Spleen (tissue), 11 donors: ENCODE measurements around the gene IL1B. TPM values are rescaled to one million over a fixed set of nuclear protein-coding genes. Genes with fewer than 3 reads are reported as not detected.

Experiments
- DNase-seq: peaks from one replicate; pipeline ENCODE4 v3.0.0-alpha.2; 2020
- H3K27ac ChIP-seq, 8 donors: fragments of 200-600 bp; sonication (generic) in 7 of 8; 1 replicate in 4 of 8; 2 replicates in 4 of 8; pipeline versions ENCODE4 v1.5.0 to v1.8.0; 2016 to 2021; ENCODE audit warnings: inconsistent platforms in 4 of 8, mild to moderate bottlenecking in 4 of 8, moderate library complexity in 1 of 8
- H3K27me3 ChIP-seq, 7 donors: fragments of 200-600 bp; sonication (generic) in 6 of 7; replicated peaks in 1 of 7; 1 replicate in 4 of 7; 2 replicates in 3 of 7; pipeline versions ENCODE4 v1.5.0 to v1.8.0; 2016 to 2021; ENCODE audit warnings: inconsistent platforms in 3 of 7, mild to moderate bottlenecking in 1 of 7
- H3K36me3 ChIP-seq, 6 donors: fragments of 200-600 bp; sonication (generic) in 5 of 6; 1 replicate in 4 of 6; 2 replicates in 2 of 6; pipeline versions ENCODE4 v1.5.0 to v1.8.0; 2016 to 2021; ENCODE audit warnings: inconsistent platforms in 2 of 6
- H3K4me1 ChIP-seq, 6 donors: fragments of 200-600 bp; sonication (generic) in 5 of 6; 1 replicate in 3 of 6; 2 replicates in 3 of 6; pipeline versions ENCODE4 v1.5.0 to v1.8.0; 2016 to 2021; ENCODE audit warnings: inconsistent platforms in 3 of 6
- H3K4me3 ChIP-seq, 8 donors: fragments of 200-600 bp; sonication (generic) in 7 of 8; 1 replicate in 4 of 8; 2 replicates in 4 of 8; pipeline versions ENCODE4 v1.5.0 to v1.8.0; 2016 to 2021; ENCODE audit warnings: inconsistent platforms in 4 of 8, mild to moderate bottlenecking in 4 of 8, moderate library complexity in 2 of 8
- H3K9me3 ChIP-seq, 8 donors: fragments of 200-600 bp; sonication (generic) in 7 of 8; 1 replicate in 4 of 8; 2 replicates in 4 of 8; pipeline versions ENCODE4 v1.5.0 to v1.8.0; 2016 to 2021; ENCODE audit warnings: inconsistent platforms in 4 of 8
- POLR2A ChIP-seq, 3 donors: fragments of 450-650 bp; IDR thresholded peaks; one replicate each; pipeline ENCODE4 v1.5.1; 2017; ENCODE audit warnings: antibody characterized with exemption in 3 of 3, mild to moderate bottlenecking in 1 of 3
- POLR2AphosphoS5 ChIP-seq, 3 donors: sonication (generic); formaldehyde crosslinking; IDR thresholded peaks; one replicate each; pipeline ENCODE4 v1.5.1; 2017; ENCODE audit warnings: antibody characterized with exemption in 3 of 3
- WGBS, 5 donors: extraction: QIAGEN DNeasy Blood & Tissue Kit in 3 of 5; methylation state at CpG; one replicate each; pipeline versions ENCODE4 v1.1.5 to v1.1.7; 2013 to 2018; 5-methylcytosine and 5-hydroxymethylcytosine counted together
- intact Hi-C: fragments of 100-400 bp; cut with DNase I; formaldehyde crosslinking; loops from one replicate; pipeline ENCODE4 v1.15.0; 2023; ENCODE audit warnings: low total_unique reads
- polyA plus RNA-seq, 3 donors: library from polyadenylated mRNA; stranded (reverse); fragments of 200-250 nt; gene quantifications; one replicate each; pipeline ENCODE4 v1.2.1, GENCODE V29; 2013
- total RNA-seq, 7 donors: library from RNA; depleted of rRNA in 3 of 7; stranded (reverse); fragments of >200 nt in 3 of 7; fragmentation: NEBNext Ultra II Directional in 4 of 7; extraction: Animal tissue kit (Norgen Biotek cat#: 25700) in 4 of 7; gene quantifications; one replicate each; pipeline versions ENCODE4 v1.1.0 to v1.2.1, GENCODE V29; 2016 to 2021
- TF ChIP-seq, protein P1 (sequence below), 11 experiments: fragments of 200-600 bp in 7 of 11; fragments of 450-650 bp in 4 of 11; sonication (generic) in 4 of 11; IDR thresholded peaks in 8 of 11; conservative IDR thresholded peaks in 3 of 11; 1 replicate in 7 of 11; 2 replicates in 4 of 11; pipeline versions ENCODE4 v1.4.0 to v1.8.0; 2016 to 2021; ENCODE audit warnings: antibody characterized with exemption in 11 of 11, inconsistent platforms in 4 of 11, mild to moderate bottlenecking in 1 of 11
- donor health status: healthy with polysubstance abuse.
- donor health status: DM: no; HTN: no; CAD: no; lungs with moderate emphysema.
- donor health status: DM: no; HTN: no; CAD: no.
- donor health status: Bipolar disorder and iron deficiency.
- donor health status: healthy.
- donor health status: DM: no; HTN: no; CAD: no.
- donor health status: DM: yes; HTN: yes; CAD: no.

IL1B gene
- total and polyA plus RNA-seq, 10 donors: 3.4 to 81.9 (median 11.5) TPM

- Histone ChIP-seq H3K36me3 (no peaks in the 10 kb centered on the region), H3K4me1 (peaks cover 0 to 30% (median 12%) of the 10 kb centered on the region in 6 donors), H3K27me3 (no peaks in the 10 kb centered on the region), H3K9me3 (no peaks in the 10 kb centered on the region), H3K27ac (no peak overlapping the region), H3K4me3 (no peak overlapping the region)
- intact Hi-C loops: loop anchor here (5.0 kb wide), 1 partner anchor 127 kb away; no protein-coding TSS in a partner anchor
- TF ChIP-seq POLR2AphosphoS5 (IDR thresholded peaks at IDR 0.05) (no peak), POLR2A (IDR thresholded peaks at IDR 0.05) (no peak)
- TF ChIP-seq, protein P1, sequence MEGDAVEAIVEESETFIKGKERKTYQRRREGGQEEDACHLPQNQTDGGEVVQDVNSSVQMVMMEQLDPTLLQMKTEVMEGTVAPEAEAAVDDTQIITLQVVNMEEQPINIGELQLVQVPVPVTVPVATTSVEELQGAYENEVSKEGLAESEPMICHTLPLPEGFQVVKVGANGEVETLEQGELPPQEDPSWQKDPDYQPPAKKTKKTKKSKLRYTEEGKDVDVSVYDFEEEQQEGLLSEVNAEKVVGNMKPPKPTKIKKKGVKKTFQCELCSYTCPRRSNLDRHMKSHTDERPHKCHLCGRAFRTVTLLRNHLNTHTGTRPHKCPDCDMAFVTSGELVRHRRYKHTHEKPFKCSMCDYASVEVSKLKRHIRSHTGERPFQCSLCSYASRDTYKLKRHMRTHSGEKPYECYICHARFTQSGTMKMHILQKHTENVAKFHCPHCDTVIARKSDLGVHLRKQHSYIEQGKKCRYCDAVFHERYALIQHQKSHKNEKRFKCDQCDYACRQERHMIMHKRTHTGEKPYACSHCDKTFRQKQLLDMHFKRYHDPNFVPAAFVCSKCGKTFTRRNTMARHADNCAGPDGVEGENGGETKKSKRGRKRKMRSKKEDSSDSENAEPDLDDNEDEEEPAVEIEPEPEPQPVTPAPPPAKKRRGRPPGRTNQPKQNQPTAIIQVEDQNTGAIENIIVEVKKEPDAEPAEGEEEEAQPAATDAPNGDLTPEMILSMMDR (IDR thresholded peaks at IDR 0.05 in 8 of 11, conservative IDR thresholded peaks at IDR 0.05 in 3 of 11): no peak
- WGBS, 5 donors: 64 to 88% (median 68%) methylated on average over 3 to 6 of the region's 6 CpGs
- DNase-seq: no peak
Observed at GRCh38 chr2:112879491-112880041, 43.0 kb upstream of the IL1B start.

DNA sequence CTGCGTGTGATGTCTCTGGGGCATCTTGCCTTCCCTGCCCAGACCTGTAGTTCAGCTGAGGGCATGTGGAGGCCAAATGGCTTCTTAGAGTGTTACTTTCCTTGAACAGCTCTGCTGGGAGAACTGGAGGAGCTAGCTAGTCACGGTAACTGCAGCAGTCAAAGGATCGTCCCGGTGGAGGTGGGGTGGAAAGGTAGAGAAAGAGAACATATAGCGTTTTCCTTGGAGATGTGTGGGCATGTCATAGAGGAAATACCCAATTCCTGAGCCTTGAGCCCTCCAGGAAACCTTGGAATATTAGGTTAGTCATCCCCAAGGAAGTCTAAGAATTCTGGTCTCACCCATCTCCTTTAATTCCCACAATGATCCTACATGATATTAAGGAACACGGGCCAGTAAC is 40.8 kb upstream of the IL1B start:
- H3K4me3 ChIP-seq: no peak overlapping the region
- no peaks in the 10 kb centered on the region for H3K36me3 ChIP-seq
- no peaks in the 10 kb centered on the region for H3K27me3 ChIP-seq
- no peak for DNase-seq
- no peak overlapping the region for H3K27ac ChIP-seq
- peaks cover 0 to 28% (median 12%) of the 10 kb centered on the region in 6 donors for H3K4me1 ChIP-seq
- intact Hi-C loops: no loop called here
- TF ChIP-seq POLR2AphosphoS5 (IDR thresholded peaks at IDR 0.05) (no peak), POLR2A (IDR thresholded peaks at IDR 0.05) (no peak)
- TF ChIP-seq, protein P1 (IDR thresholded peaks at IDR 0.05 in 8 of 11, conservative IDR thresholded peaks at IDR 0.05 in 3 of 11): no peak
- peaks cover 0 to 5% (median 0%) of the 10 kb centered on the region in 8 donors for H3K9me3 ChIP-seq
- 93 to 95% (median 94%) methylated on average over 6 of the region's 6 CpGs for WGBS, 5 donors

GRCh38 chr2:112876971-112877361 is 40.4 kb upstream of the IL1B start:
- 92 to 97% (median 94%) methylated on average over 3 to 4 of the region's 4 CpGs for WGBS, 5 donors
- Histone ChIP-seq H3K27ac (no peak overlapping the region), H3K27me3 (no peaks in the 10 kb centered on the region), H3K9me3 (peaks cover 0 to 5% (median 0%) of the 10 kb centered on the region in 8 donors), H3K4me3 (no peak overlapping the region), H3K36me3 (no peaks in the 10 kb centered on the region), H3K4me1 (peaks cover 0 to 26% (median 12%) of the 10 kb centered on the region in 6 donors)
- no peak for DNase-seq
- intact Hi-C loops: no loop called here
- TF ChIP-seq POLR2A (IDR thresholded peaks at IDR 0.05): no peak
- TF ChIP-seq, protein P1 (IDR thresholded peaks at IDR 0.05 in 8 of 11, conservative IDR thresholded peaks at IDR 0.05 in 3 of 11): no peak
- no peak for TF ChIP-seq POLR2AphosphoS5 (IDR thresholded peaks at IDR 0.05)

DNA sequence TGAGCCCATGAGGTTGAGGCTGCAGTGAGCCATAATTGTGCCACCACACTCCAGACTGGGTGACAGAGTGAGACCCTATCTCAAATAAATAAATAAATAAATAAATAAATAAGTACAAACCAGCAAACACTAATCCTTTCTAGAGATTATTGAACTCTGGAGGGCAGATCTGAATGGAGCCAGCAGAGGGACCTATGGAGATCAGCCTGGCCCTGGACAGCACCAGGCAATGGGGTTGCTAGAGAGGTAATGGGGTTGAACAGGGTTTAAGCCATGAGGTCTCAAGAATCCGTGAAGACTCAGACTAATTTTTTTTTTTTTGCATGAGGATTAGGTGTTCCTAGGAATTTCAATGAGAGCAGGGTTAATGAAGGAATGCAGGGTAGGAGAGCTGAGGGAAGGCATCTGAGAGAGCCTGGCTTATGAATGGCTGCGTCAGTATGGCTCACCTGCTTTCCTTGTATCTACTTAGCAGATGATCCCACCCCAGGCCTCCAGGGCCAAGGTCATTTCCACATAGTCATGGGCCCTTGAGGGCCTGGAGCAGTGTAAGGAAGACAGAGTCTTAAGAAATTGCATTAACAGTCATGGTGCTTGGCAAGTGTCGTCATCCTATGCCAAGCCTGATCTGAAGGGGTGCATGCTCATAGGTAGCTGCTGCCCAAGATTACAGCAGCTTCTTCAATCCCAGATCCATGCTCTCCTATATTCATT is 39.8 kb upstream of the IL1B start:
- Histone ChIP-seq H3K4me1 (peaks cover 0 to 21% (median 11%) of the 10 kb centered on the region in 6 donors), H3K9me3 (peaks cover 0 to 5% (median 0%) of the 10 kb centered on the region in 8 donors), H3K27me3 (no peaks in the 10 kb centered on the region), H3K4me3 (no peak overlapping the region), H3K27ac (no peak overlapping the region), H3K36me3 (no peaks in the 10 kb centered on the region)
- TF ChIP-seq POLR2AphosphoS5 (IDR thresholded peaks at IDR 0.05): no peak
- TF ChIP-seq, protein P1 (IDR thresholded peaks at IDR 0.05 in 8 of 11, conservative IDR thresholded peaks at IDR 0.05 in 3 of 11): no peak
- TF ChIP-seq POLR2A (IDR thresholded peaks at IDR 0.05): no peak
- no peak for DNase-seq
- 89 to 95% (median 91%) methylated on average over 3 of the region's 3 CpGs for WGBS, 5 donors
- intact Hi-C loops: no loop called here
